ENCODE results near the gene SORCS2.

The SORCS2 gene

DNA sequence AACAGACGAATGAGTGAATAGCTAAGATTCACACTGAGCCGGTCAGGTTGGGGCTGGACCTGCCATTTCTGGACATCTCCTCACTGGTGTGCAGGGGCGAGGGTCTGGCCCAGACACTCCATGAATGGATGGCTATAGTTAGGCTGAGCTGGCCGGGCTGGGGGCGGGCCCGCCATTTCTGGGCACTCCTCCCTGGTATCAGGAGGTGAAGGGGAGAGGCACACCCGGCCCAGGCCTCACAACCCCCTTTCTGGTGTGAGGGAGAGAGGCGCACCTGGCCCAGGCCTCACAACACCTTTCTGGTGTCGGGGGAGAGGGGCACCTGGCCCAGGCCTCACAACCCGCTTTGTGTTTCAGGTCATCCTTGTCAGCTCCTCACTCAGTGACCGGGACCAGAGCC is 445.6 kb downstream of the SORCS2 start:
- in situ Hi-C loops (cut with MboI; ENCODE audit: low pct_unique_long_range_greater_than_20kb, low sequenced_read_pairs, unreplicated experiment) = no loop called here
- no peak for TF ChIP-seq CTCF (IDR thresholded peaks at IDR 0.05; ENCODE audit: extremely low read depth, insufficient read depth, missing control alignments)
- DNase-seq (ENCODE audit: low spot score) = no peak

GRCh38 chr4:7638489-7638888 is 446.2 kb downstream of the SORCS2 start:
- in situ Hi-C loops (cut with MboI; ENCODE audit: low pct_unique_long_range_greater_than_20kb, low sequenced_read_pairs, unreplicated experiment) = no loop called here
- no peak for TF ChIP-seq CTCF (IDR thresholded peaks at IDR 0.05; ENCODE audit: extremely low read depth, insufficient read depth, missing control alignments)
- DNase-seq (ENCODE audit: low spot score) = no peak

DNA sequence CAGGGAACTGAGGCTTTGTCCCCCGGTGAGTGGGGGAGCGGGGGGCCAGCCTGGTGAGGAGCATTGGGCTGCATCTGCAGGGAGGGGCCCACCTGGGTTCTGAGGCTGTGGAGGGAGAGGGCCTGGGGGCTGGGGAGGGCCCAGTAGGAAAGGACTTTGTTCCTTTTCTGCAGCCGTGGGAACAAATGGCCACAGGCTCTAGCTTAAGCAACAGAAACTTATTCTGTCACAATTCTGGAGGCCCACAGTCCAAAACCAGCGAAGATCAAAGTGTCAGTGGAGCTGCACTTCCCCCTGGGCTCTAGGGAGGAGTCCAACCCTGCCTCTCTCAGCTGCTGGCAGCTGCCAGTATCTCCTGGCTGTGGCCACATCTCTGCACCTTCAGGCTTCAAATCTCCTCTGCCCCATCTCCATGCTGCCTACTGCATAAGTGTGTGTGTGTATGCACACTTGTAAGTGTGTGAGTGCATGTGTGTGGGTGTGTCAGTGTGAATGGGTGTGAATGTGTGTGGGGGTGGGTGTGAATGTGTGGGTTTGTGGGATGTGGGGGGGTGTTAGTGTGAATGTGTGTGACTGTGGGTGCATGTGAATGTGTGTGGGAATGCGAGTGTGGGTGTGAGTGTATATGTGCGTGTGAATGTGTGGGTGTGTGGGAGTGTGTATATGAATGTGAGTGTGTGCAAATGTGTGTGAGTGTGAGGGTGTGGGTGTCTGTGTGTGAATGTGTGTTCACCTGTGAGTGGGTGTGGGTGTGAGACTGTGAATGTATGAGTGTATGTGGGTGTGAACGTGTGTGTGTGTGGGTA is 446.8 kb downstream of the SORCS2 start:
- TF ChIP-seq CTCF (IDR thresholded peaks at IDR 0.05; ENCODE audit: extremely low read depth, insufficient read depth, missing control alignments) = no peak
- no peak for DNase-seq (ENCODE audit: low spot score)
- in situ Hi-C loops (cut with MboI; ENCODE audit: low pct_unique_long_range_greater_than_20kb, low sequenced_read_pairs, unreplicated experiment) = no loop called here

GRCh38 chr4:7640136-7640535 is 447.8 kb downstream of the SORCS2 start:
- in situ Hi-C loops (cut with MboI; ENCODE audit: low pct_unique_long_range_greater_than_20kb, low sequenced_read_pairs, unreplicated experiment) = no loop called here
- TF ChIP-seq CTCF (IDR thresholded peaks at IDR 0.05; ENCODE audit: extremely low read depth, insufficient read depth, missing control alignments) = no peak
- no peak for DNase-seq (ENCODE audit: low spot score)

- in situ Hi-C loops (cut with MboI; ENCODE audit: low pct_unique_long_range_greater_than_20kb, low sequenced_read_pairs, unreplicated experiment) = no loop called here
- DNase-seq (ENCODE audit: low spot score) = no peak
- TF ChIP-seq CTCF (IDR thresholded peaks at IDR 0.05; ENCODE audit: extremely low read depth, insufficient read depth, missing control alignments) = no peak
Measured at GRCh38 chr4:7641712-7642111, 449.4 kb downstream of the SORCS2 start.

DNA sequence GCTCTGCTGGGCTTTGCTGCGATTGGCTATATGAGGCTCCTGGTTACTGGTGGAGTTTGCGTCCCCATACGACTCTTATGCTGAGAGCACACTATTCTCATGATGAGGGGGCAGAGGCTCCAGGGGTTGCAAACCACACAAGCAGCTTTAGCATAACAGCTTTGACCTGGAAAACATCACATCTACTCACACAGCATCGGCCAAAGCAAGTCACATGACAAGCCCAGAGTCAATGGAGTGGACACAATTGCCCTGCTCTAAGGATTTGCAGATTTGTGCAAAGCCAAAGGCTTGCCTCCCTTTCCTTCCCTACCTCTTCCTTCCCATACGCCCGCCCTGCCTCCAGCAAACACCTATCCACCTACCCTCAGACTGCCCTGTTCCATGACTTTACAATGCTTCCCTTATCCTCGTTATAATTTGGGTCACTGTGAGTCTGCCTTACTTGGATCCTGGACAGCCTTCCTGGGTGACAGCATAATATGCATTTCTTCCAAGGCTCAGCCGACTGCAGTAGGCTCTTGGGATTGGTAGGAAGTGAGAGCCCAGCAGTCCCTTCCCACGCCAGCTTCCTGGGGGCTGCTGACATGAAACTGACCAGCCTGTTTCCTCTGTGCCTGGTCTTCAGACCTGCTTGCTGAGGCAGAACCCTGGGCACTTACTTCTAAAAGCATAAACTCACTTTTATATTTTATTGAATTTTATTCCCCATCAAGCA is 450.6 kb downstream of the SORCS2 start:
- no peak for TF ChIP-seq CTCF (IDR thresholded peaks at IDR 0.05; ENCODE audit: extremely low read depth, insufficient read depth, missing control alignments)
- in situ Hi-C loops (cut with MboI; ENCODE audit: low pct_unique_long_range_greater_than_20kb, low sequenced_read_pairs, unreplicated experiment) = no loop called here
- no peak for DNase-seq (ENCODE audit: low spot score)
